ENCODE data around the gene ADGRA1. TPM values are rescaled to one million over a fixed set of nuclear protein-coding genes. Genes with fewer than 3 reads are reported as not detected.

ADGRA1 gene
- total RNA-seq, 1 experiment from 2014 or later = not detected

DNA sequence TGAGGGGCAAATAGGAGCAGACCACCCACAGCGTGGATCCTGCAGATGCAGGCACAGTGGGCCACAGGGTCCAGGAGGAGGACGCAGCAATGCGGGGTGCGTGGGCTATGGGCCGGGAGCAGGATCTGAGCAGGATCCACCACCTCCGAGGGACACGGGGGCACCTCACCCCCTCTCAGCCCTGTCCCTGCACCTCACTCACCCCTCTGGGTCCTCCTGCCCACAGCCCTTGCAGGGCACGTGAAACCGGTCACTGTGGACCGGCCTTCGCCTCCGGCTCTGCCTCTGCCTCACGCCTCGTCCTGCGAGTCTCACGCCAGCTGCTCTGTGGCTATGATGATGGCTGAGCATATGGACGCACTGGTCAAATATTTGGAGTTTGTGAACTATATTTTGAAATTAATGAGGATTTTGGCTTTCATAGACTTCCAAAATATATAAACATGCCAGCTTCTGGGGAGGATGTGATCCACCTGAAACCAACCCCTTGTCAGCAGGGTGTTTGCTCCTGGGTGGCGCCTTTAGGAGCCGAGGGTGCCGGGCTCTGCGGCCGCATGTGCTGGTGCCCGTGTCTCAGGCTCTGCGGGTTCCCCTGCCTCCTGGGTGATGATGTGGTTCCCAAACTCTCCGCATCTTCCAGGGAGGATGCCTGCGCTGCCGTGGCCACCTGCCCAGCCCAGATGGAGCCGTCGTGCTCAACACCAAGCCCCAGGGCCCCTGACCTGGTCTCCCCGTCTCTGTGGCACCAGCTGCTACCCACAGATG lies 11.3 kb upstream of the ADGRA1 start:
- no peak for DNase-seq (ENCODE audit: low spot score)

DNA sequence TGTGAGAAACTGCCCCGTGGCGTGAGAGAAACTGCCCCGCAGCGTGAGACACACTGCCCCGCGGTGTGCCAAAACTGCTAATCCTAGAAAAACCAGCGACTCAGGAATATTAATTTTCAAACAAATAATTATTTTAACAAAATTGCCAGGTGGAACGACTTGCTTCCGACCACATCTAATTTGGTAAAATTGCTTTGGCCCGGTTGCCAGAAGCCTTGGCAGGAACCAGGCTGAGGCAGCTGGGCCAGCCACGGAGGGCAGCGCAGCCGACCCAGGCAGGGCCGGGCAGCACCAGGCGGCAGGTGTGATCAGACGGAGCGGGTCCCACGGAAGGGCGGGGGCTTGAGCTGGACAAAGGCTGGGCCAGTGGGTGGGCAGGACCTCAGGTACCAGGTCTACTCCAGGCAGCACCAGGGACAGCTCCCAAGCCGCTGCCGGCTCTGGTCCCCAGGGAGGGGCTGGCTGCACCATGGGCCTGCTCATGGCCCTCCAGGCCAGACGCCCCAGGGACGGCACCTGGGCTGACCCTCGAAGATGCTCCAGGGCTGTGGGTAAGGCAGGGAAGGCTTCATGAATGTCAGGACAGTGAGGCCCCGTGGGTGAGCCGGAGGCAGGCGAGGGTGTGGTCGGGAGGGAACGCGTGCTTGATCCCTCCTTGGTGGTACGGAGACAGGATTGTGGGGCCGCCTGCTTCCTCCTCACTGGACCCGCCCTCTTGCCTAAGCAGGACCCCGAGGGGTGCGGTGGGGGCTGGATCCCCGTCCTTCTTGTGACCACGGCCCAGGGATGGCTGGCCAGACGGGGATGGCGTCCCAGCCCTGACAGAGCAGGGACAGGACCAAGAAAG lies 7.7 kb upstream of the ADGRA1 start:
- no peak for DNase-seq (ENCODE audit: low spot score)

- DNase-seq (ENCODE audit: low spot score) = no peak
Measured at GRCh38 chr10:133080683-133081040, 7.1 kb upstream of the ADGRA1 start.

- no peak for DNase-seq (ENCODE audit: low spot score)
Measured at GRCh38 chr10:133081636-133082035, 6.1 kb upstream of the ADGRA1 start.

DNA sequence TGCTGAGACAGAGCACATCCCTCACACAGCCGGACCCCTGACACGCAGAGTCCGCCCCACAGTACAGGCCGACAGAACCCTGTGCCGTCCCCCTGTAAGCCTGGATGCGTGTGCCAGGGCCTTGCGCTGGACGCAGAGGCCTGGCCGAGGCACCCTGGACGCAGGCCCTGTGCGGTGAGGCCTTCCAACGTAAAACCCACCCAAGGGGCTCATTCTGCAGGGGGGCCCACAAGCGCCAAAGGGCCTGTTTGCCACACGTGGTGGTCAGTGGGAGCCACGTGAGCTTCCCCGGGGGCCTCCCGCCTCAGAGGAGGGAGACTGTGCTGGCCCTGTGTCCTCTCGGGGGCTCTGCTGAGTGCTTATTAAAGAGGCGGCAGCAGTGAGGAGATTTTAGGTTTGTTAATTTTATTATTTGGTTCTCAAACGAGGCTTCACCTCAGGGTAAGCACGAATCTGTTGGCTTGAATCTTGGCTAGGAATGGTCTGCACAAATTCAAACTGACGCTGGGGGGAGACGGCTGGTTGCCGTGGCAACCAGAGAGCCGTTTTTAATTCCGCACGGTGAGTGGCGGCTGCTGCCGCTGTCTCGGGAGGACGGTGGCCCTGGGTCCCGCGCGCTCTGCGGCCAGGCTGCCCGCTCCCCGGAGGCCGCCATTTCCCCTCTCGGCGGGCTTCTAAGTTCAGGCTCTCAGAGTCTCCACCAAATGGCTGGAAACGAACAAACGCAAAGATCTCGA lies 4.9 kb upstream of the ADGRA1 start:
- no peak for DNase-seq (ENCODE audit: low spot score)

DNA sequence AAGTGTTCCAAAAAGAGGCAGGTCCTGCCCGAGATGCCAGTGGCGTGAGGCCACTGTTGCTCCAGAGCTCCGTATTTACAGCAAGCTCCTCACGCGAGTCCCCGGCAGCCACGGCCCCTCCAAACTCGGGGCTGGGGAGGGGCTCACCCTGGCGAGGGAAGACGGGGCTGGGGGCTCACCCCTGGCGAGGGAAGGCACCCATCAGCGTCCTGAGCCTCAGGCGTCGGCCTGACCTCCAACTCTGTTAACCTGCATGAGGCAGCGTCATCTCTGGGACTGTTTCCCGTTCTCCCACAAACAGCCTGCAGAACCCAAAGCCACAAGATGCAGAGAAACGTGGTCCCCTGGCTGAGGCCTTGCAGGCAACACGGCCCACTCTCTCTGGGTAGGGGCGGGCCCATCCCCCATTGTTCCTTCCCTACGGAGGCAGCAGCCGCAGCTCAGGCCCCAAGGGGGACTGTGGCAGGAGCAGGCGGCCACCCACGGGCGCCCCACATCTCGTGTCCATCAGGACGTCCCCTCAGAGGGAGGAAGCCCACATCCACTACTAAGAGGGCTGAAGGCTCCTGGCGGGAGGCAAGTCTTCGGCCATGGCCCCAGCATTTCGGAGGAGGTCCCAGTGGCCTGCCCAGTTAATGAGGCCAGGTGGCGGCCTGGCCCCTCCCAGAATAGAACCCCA lies 4.2 kb upstream of the ADGRA1 start:
- DNase-seq (ENCODE audit: low spot score) = no peak

GRCh38 chr10:133084491-133084890 lies 3.2 kb upstream of the ADGRA1 start:
- no peak for DNase-seq (ENCODE audit: low spot score)

- no peak for DNase-seq (ENCODE audit: low spot score)
Measured at GRCh38 chr10:133085251-133086125, 2.2 kb upstream of the ADGRA1 start.

- DNase-seq (ENCODE audit: low spot score) = no peak
Measured at GRCh38 chr10:133086247-133086646, 1.5 kb upstream of the ADGRA1 start.

DNA sequence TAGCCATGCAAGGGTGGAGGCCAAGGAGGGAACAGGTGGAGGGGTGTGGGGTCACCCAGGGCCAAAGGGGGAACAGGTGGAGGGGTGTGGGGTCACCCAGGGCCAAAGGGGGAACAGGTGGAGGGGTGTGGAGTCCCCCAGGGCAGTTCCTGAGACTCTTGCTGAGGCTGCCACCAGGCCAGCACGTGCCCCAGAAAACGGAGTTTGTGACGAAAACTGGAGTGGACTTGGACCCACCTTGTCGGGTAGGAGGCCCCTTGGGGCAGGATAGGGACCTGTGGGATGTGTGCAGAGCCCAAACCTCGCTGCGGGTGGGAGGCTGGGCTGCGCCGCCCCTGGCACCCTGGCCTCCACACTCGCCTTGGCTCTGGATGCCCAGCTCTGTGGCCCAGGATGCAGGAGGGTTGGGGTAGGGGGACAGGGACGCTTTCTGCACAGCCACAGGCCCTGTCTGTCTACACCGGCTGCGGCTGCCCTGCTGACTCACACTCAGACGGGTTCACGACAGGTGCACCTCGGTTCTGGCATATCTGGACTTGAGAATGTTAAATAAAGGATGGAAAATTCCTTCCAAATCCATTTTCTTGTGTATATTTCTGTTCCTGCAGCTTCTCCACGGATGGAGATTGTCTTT lies 562 bp upstream of the ADGRA1 start:
- no peak for DNase-seq (ENCODE audit: low spot score)

DNA sequence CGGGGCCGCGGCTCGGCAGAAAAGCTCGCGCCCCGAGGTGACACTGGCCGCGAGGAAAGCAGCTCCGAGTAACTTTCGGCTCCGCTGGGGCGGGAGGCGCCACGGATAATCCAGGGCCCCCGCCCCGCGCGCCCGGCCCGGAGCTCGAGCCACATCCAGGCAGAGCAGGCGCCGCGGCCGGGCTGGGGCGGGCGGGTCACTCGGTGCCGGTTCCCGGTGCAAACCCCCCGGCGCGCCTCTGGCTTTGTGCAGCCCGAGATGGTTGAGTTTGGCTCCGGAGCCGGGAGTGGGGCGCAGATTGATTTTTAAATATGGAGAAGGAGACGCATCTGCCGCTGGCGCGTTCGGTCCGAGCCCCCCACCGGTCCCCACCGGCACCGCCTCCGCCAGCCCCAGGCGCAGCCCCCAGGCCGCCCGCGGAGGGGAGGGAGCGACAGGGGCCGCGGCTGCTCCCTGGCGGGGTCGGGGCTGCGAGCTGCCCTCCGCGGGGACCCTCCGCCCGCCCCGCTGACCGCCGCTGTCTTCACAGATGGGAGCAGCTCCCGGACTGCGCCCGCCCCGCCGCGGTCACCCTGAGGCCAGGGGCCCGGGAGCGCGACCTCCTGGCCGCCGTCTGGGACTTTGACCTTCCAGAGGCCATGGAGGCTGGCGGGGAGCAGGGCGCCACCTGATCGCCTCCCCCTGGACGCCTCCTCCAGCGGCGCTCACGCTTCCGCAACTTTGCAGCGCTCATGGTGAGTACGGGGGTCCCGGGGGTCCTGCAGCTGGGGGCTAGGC lies 643 bp downstream of the ADGRA1 start:
- DNase-seq (ENCODE audit: low spot score) = no peak

DNA sequence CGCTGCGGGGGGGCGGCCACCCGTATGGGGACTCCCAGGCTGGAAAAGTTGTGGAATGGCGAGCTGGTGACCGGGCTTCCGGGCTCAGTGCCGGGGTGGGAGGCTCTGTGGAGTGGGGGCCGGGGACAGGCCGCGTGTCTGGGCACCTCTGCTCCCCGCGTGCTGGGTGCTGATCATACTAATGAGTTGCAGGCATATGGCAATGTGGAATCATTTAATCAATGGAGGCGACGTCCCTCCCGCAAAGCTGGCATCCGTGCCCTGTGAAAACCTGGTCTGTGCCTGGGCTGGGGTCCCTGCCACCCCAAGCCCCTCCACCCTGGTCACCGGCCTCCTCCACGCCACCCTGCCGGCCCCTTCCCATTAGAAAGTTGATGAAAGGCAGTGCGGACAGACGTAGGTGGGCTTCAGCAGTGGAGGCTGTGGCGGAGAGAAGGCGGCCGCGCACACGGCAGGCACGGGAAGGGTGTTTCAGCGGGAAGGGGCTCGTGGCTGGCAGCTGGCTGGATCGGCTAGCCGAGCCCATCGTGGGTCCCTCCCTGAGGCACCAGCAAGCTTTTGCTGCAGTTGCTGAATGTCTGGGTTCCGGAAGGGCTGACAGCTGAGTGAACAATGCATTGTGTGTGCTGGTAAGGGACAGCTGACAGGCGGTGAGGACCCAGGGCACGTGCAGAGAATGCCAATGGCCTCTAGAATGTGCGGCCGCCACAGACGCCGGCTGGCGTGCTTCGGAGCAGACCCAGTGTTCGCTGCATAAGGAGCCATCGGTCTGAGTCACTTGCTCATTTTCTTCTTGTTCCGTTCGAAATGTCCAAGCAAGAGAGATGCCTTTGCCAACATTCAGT lies 1.5 kb downstream of the ADGRA1 start:
- no peak for DNase-seq (ENCODE audit: low spot score)

- DNase-seq (ENCODE audit: low spot score) = no peak
Measured at GRCh38 chr10:133090101-133090500, 2.4 kb downstream of the ADGRA1 start.

DNA sequence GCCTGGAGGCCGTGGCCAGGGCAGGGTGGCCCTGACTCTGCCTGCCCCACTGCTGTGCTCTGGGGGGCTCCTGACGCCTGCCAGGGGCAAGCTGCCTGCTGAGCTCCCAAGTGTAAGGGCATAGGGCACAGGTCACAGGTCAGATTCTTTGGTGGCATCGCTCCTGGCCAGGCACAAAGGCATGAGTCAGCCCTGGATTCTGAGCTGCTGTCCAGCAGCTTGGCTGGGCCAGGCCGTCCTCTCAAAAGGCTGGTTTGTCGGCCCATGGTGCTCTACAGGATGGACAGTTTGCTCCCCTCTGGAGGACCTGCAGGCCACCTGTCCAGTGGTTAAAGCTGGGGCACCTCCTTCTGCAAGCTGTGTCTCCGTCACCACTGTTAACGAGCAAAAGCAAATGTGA lies 2.9 kb downstream of the ADGRA1 start:
- no peak for DNase-seq (ENCODE audit: low spot score)

DNA sequence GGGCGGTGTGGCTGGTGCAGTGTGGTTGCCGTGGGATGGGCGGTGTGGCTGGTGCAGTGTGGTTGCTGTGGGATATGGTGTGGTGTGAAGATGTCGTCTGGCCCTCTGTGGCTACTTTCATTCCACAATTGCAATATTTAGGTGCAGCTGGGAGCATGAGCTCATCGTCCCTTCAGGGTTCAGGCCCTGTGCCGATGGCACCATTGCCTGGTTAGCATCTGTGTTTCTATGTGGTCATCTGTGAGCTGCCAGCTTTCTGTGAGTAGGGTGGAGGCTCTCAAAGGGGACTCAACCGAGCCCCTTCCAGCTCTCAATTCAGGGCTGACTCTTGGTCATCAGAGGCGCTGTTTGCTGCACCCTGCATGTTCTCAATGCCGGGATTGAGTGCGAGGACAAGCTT lies 3.6 kb downstream of the ADGRA1 start:
- no peak for DNase-seq (ENCODE audit: low spot score)

DNA sequence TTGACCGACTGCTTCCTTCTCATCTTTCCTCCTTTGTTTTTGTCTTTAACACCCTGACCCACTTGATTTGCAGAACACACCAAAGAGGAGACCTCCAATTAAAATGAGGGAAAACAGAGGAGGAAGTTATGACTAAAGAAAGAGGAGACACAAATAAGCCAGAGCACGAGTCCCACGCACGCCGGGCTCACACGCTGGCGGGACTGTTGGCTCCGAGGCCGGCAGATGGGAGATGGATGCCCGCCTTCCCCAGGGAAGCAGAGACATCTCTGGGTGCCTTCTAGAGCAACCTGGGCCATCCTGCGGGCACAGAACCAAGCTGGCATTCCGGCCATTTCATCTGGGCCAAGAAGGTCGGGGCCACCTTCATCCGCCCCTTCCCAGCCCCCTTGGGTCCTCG lies 5.6 kb downstream of the ADGRA1 start:
- DNase-seq (ENCODE audit: low spot score) = no peak

- DNase-seq (ENCODE audit: low spot score) = no peak
Measured at GRCh38 chr10:133094286-133094685, 6.6 kb downstream of the ADGRA1 start.

GRCh38 chr10:133094866-133095265 lies 7.1 kb downstream of the ADGRA1 start:
- DNase-seq (ENCODE audit: low spot score) = no peak

DNA sequence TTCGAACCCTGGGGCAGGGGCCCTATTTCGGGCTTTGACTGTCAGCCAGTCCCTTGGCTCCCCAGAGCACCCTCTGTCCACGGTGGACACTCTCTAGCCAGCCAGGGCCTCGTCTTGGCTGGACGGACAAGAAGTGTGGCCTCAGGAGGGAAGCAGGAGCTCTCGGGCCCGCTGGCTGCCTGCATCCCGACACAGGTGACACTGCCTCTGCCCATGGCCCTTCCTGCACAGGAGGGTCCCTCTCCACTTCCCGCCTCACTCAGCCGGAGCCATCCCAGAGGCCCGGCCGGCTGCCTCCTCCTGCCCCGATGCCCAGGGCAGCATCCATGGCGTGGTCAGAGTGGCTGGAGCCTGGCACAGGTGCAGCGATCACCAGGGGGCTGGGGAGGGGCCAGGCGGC lies 7.9 kb downstream of the ADGRA1 start:
- no peak for DNase-seq (ENCODE audit: low spot score)
